H1 (cell line): ENCODE data around the gene NR2C2AP. TPM values are rescaled to one million over a fixed set of nuclear protein-coding genes. Genes with fewer than 3 reads are reported as not detected.

Experiments used
- ASH2L ChIP-seq: fragments of 200-600, 300-600 bp; sonication (generic); IDR thresholded peaks from one replicate; pipeline ENCODE4 v1.7.1; 2017; ENCODE audit warnings: low read length
- ATF3 ChIP-seq: IDR thresholded peaks from 2 replicates; pipeline ENCODE4 v1.6.1; 2011; ENCODE audit warnings: low read depth, mild to moderate bottlenecking, low read length; ENCODE audit not compliant: insufficient read depth
- E2F6 ChIP-seq: IDR thresholded peaks from 2 replicates; pipeline ENCODE4 v1.6.1; 2012; ENCODE audit warnings: inconsistent platforms
- GTF2F1 ChIP-seq: IDR thresholded peaks from 2 replicates; pipeline ENCODE4 v1.6.1; 2012; ENCODE audit warnings: low read depth, low read length, improper control_type of control experiment, borderline replicate concordance
- MAX ChIP-seq: IDR thresholded peaks from 2 replicates; pipeline ENCODE4 v1.6.1; 2012; ENCODE audit warnings: inconsistent platforms
- NANOG ChIP-seq: IDR thresholded peaks from 2 replicates; pipeline ENCODE4 v1.6.1; 2011; ENCODE audit warnings: low read length, low read depth, mild to moderate bottlenecking, inconsistent platforms; ENCODE audit not compliant: insufficient read depth, poor library complexity, severe bottlenecking
- POLR2AphosphoS5 ChIP-seq: IDR thresholded peaks from 2 replicates; pipeline ENCODE4 v1.6.1; 2011; ENCODE audit warnings: low read depth, low read length
- TBP ChIP-seq: IDR thresholded peaks from 2 replicates; pipeline ENCODE4 v1.6.1; 2011; ENCODE audit warnings: low read depth, low read length, improper control_type of control experiment
- TCF12 ChIP-seq: IDR thresholded peaks from 2 replicates; pipeline ENCODE4 v1.6.1; 2011; ENCODE audit warnings: low read depth, mild to moderate bottlenecking, low read length
- polyA plus RNA-seq, 7 experiments: library from polyadenylated mRNA; depleted of rRNA in 3 of 7; stranded (reverse) in 5 of 7; unstranded in 2 of 7; fragments of >200 nt in 5 of 7; fragments of 200-250 nt in 2 of 7; gene quantifications; 1 replicate in 5 of 7; 2 replicates in 1 of 7; 4 replicates in 1 of 7; pipeline versions ENCODE4 v1.2.1 to v1.2.3, GENCODE V29; 2011 to 2013; ENCODE audit warnings: missing spikeins in 2 of 7, mixed read lengths in 2 of 7
- total RNA-seq: library from RNA; stranded (reverse); fragmentation: NEBNext Ultra II Directional; extraction: Animal tissue kit (Norgen Biotek cat#: 25700); gene quantifications from 2 replicates; pipeline ENCODE4 v1.2.1, GENCODE V29; 2021

The NR2C2AP gene
- total and polyA plus RNA-seq, 2 of the 8 experiments (the other 6 are each of a cell fraction or from before 2014, with no cell fraction given), result 16.4 to 20.5 TPM

GRCh38 chr19:19192078-19192882 lies 10.9 kb downstream of the NR2C2AP start, which contains the start of the genes BORCS8 and RFXANK (continued):
- TF ChIP-seq E2F6, result peak; percentile 43; the same call in 1 of the 2 replicates
- TF ChIP-seq TCF12, result 0 out of 2 replicates have a peak, but pooled peaks have one; percentile 43
- TF ChIP-seq TBP, result peak; percentile 85
- no peak for TF ChIP-seq GTF2F1
- TF ChIP-seq ASH2L, result peak; percentile 87
- peak; percentile 53 for TF ChIP-seq MAX
- no peak for TF ChIP-seq ATF3
- peak; percentile 45 for TF ChIP-seq NANOG
- TF ChIP-seq POLR2AphosphoS5, result 0 out of 2 replicates have a peak, but pooled peaks have one; percentile 27
